GM15510 (cell line): Measurements from ENCODE around the gene GPHA2.
A peak's percentile ranks its signal among the peaks of the same experiment; 100 is the strongest.

Experiments used
- POLR2A ChIP-seq: IDR thresholded peaks from 3 replicates; pipeline ENCODE4 v1.6.1; 2011; ENCODE audit warnings: borderline replicate concordance; ENCODE audit not compliant: insufficient read length; ENCODE audit errors: extremely low read depth

The GPHA2 gene

GRCh38 chr11:64892411-64892831 is 43.3 kb downstream of the GPHA2 start:
- TF ChIP-seq POLR2A: no peak

GRCh38 chr11:64891880-64892279 is 43.8 kb downstream of the GPHA2 start:
- TF ChIP-seq POLR2A: no peak

GRCh38 chr11:64891215-64891848 is 44.4 kb downstream of the GPHA2 start:
- TF ChIP-seq POLR2A: no peak

GRCh38 chr11:64890522-64890939 is 45.2 kb downstream of the GPHA2 start:
- no peak for TF ChIP-seq POLR2A

GRCh38 chr11:64888729-64889511 is 46.8 kb downstream of the GPHA2 start:
- no peak for TF ChIP-seq POLR2A

- TF ChIP-seq POLR2A: no peak
Observed at GRCh38 chr11:64888406-64888728, 47.3 kb downstream of the GPHA2 start.

- TF ChIP-seq POLR2A: peak; percentile 33
Observed at GRCh38 chr11:64887757-64888405, 47.8 kb downstream of the GPHA2 start.

- TF ChIP-seq POLR2A: no peak
Observed at GRCh38 chr11:64887234-64887756, 48.4 kb downstream of the GPHA2 start.

GRCh38 chr11:64885367-64886286 is 50.1 kb downstream of the GPHA2 start:
- no peak for TF ChIP-seq POLR2A
